Right cardiac atrium (tissue), 5 donors: ENCODE measurements around the gene IMPDH1. TPM values are rescaled to one million over a fixed set of nuclear protein-coding genes. Genes with fewer than 3 reads are reported as not detected.
A peak's percentile ranks its signal among the peaks of the same experiment; 100 is the strongest.

Experiments
- ATAC-seq, 2 donors: fragments of 200-7000 bp; cut with Tn5 transposase; one replicate each; pipeline versions ENCODE4 v1.8.0 to v1.9.1; 2020; ENCODE audit warnings: moderate library complexity in 2 of 2, mild to moderate bottlenecking in 1 of 2
- DNase-seq, 3 donors: peaks; one replicate each; pipeline ENCODE4 v3.0.0-alpha.2; 2020
- H3K27ac ChIP-seq: one replicate; pipeline ENCODE4 v1.5.1; 2013; ENCODE audit warnings: mild to moderate bottlenecking, low read length, control low read depth, moderate library complexity
- H3K27me3 ChIP-seq: one replicate; pipeline ENCODE4 v1.6.1; 2013; ENCODE audit not compliant: control insufficient read depth, insufficient read depth
- H3K4me1 ChIP-seq: one replicate; pipeline ENCODE4 v1.6.1; 2013; ENCODE audit warnings: low read length; ENCODE audit not compliant: control insufficient read depth, insufficient read depth
- H3K4me3 ChIP-seq: one replicate; pipeline ENCODE4 v1.5.1; 2013; ENCODE audit warnings: low read length, control low read depth
- H3K9me3 ChIP-seq: one replicate; pipeline ENCODE4 v1.6.1; 2013; ENCODE audit warnings: low read length; ENCODE audit not compliant: control insufficient read depth
- WGBS: extraction: QIAGEN DNeasy Blood & Tissue Kit; methylation state at CpG from one replicate; pipeline ENCODE4 v1.1.7; 2013; 5-methylcytosine and 5-hydroxymethylcytosine counted together
- intact Hi-C, 4 donors: fragments of 100-400 bp; cut with DNase I; formaldehyde crosslinking; loops; one replicate each; pipeline versions ENCODE4 v1.11.0 to v1.14.0; 2022 to 2023
- polyA plus RNA-seq: library from polyadenylated mRNA; stranded (reverse); fragments of 200-250 nt; gene quantifications from one replicate; pipeline ENCODE4 v1.2.3, GENCODE V29; 2013
- total RNA-seq, 4 donors: library from RNA; stranded (reverse); fragmentation: NEBNext Ultra II Directional; extraction: Animal tissue kit (Norgen Biotek cat#: 25700); gene quantifications; one replicate each; pipeline ENCODE4 v1.2.1, GENCODE V29; 2021
- donor health status: healthy with polysubstance abuse.
- donor health status: DM: no; HTN: yes; CAD: no.
- donor health status: DM: no; HTN: no; CAD: no.
- donor health status: DM: no; HTN: yes; CAD: no; lungs with severe emphysema.
- donor health status: DM: yes; HTN: yes; CAD: no.

IMPDH1 gene
- total and polyA plus RNA-seq, 5 donors = 13.8 to 22.2 (median 14.5) TPM

GRCh38 chr7:128417071-128417470 is 7.3 kb upstream of the IMPDH1 start:
- no peak for ATAC-seq
- 86% methylated on average over 3 of the region's 3 CpGs for WGBS
- no peaks in the 10 kb centered on the region for H3K27me3 ChIP-seq
- H3K4me3 ChIP-seq = no peak overlapping the region
- intact Hi-C loops = no loop called here
- H3K4me1 ChIP-seq = no peaks in the 10 kb centered on the region
- DNase-seq = no peak
- H3K9me3 ChIP-seq = no peaks in the 10 kb centered on the region
- H3K27ac ChIP-seq = no peak overlapping the region

- H3K4me1 ChIP-seq = no peaks in the 10 kb centered on the region
- no peak for ATAC-seq
- no peak overlapping the region for H3K4me3 ChIP-seq
- no peak for DNase-seq
- no peaks in the 10 kb centered on the region for H3K27me3 ChIP-seq
- no peak overlapping the region for H3K27ac ChIP-seq
- no peaks in the 10 kb centered on the region for H3K9me3 ChIP-seq
- WGBS = 62% methylated on average over 4 of the region's 4 CpGs
- intact Hi-C loops = no loop called here
These were observed 5.5 kb upstream of the IMPDH1 start for GRCh38 chr7:128415217-128415785.

GRCh38 chr7:128410451-128410753 is 620 bp upstream of the IMPDH1 start:
- no peak for ATAC-seq
- Histone ChIP-seq H3K4me3 (peak overlapping the region; percentile 68), H3K4me1 (peaks cover 3% of the 10 kb centered on the region), H3K9me3 (no peaks in the 10 kb centered on the region), H3K27ac (peak overlapping the region; percentile 84), H3K27me3 (no peaks in the 10 kb centered on the region)
- intact Hi-C loops = no loop called here
- no peak for DNase-seq
- 2% methylated on average over 6 of the region's 6 CpGs for WGBS

- WGBS = 36% methylated on average over 25 of the region's 25 CpGs
- peaks cover 9% of the 10 kb centered on the region for H3K4me1 ChIP-seq
- peak overlapping the region; percentile 34 for H3K27ac ChIP-seq
- no peaks in the 10 kb centered on the region for H3K27me3 ChIP-seq
- intact Hi-C loops = loop anchor here in 1 of 4 donors (10.0 kb wide), 1 partner anchor 56 kb away; no protein-coding TSS in a partner anchor
- H3K4me3 ChIP-seq = peak overlapping the region; percentile 68
- ATAC-seq (no peak), DNase-seq (peak in 1 of 3 donors; percentile 66)
- H3K9me3 ChIP-seq = no peaks in the 10 kb centered on the region
These were observed 830 bp downstream of the IMPDH1 start for GRCh38 chr7:128408709-128409595.

- no peak overlapping the region for H3K27ac ChIP-seq
- H3K4me1 ChIP-seq = peaks cover 9% of the 10 kb centered on the region
- no peaks in the 10 kb centered on the region for H3K27me3 ChIP-seq
- H3K4me3 ChIP-seq = no peak overlapping the region
- no peaks in the 10 kb centered on the region for H3K9me3 ChIP-seq
- DNase-seq = no peak
- intact Hi-C loops = loop anchor here in 1 of 4 donors (10.0 kb wide), 1 partner anchor 57 kb away; no protein-coding TSS in a partner anchor
- no peak for ATAC-seq
- WGBS = 55% methylated on average over 11 of the region's 11 CpGs
These were observed 1.8 kb downstream of the IMPDH1 start for GRCh38 chr7:128407751-128408708.

- intact Hi-C loops = loop anchor here in 1 of 4 donors (10.0 kb wide), 1 partner anchor 58 kb away; no protein-coding TSS in a partner anchor
- 80% methylated on average over 7 of the region's 7 CpGs for WGBS
- H3K4me1 ChIP-seq = peaks cover 9% of the 10 kb centered on the region
These were observed 2.6 kb downstream of the IMPDH1 start for GRCh38 chr7:128407233-128407589.

GRCh38 chr7:128406314-128407232 is 3.2 kb downstream of the IMPDH1 start:
- Histone ChIP-seq H3K4me1 (peaks cover 9% of the 10 kb centered on the region), H3K4me3 (peak overlapping the region; percentile 85), H3K9me3 (no peaks in the 10 kb centered on the region), H3K27me3 (no peaks in the 10 kb centered on the region), H3K27ac (no peak overlapping the region)
- DNase-seq = no peak
- ATAC-seq = no peak
- intact Hi-C loops = loop anchor here in 1 of 4 donors (10.0 kb wide), 1 partner anchor 58 kb away; no protein-coding TSS in a partner anchor
- 52% methylated on average over 17 of the region's 17 CpGs for WGBS

More at GRCh38 chr7:128407233-128407589, 2.6 kb downstream of the IMPDH1 start:
- Histone ChIP-seq H3K9me3 (no peaks in the 10 kb centered on the region), H3K27me3 (no peaks in the 10 kb centered on the region), H3K4me3 (no peak overlapping the region), H3K27ac (no peak overlapping the region)
- ATAC-seq (no peak), DNase-seq (no peak)

GRCh38 chr7:128405471-128406313 is 4.1 kb downstream of the IMPDH1 start:
- peak in 1 of 2 donors; percentile 1 for ATAC-seq
- DNase-seq = peak; percentile 65 to 86 (median 83)
- Histone ChIP-seq H3K9me3 (no peaks in the 10 kb centered on the region), H3K27me3 (no peaks in the 10 kb centered on the region), H3K4me1 (peaks cover 9% of the 10 kb centered on the region), H3K27ac (no peak overlapping the region), H3K4me3 (peak overlapping the region; percentile 85)
- intact Hi-C loops = loop anchor here in 1 of 4 donors (10.0 kb wide), 1 partner anchor 59 kb away; no protein-coding TSS in a partner anchor
- under 1% methylated on average over 107 of the region's 107 CpGs for WGBS

GRCh38 chr7:128404886-128405470 is 4.8 kb downstream of the IMPDH1 start:
- Histone ChIP-seq H3K27ac (no peak overlapping the region), H3K4me1 (peaks cover 9% of the 10 kb centered on the region)

More at GRCh38 chr7:128404886-128405470, 4.8 kb downstream of the IMPDH1 start:
- intact Hi-C loops = loop anchor here in 1 of 4 donors (10.0 kb wide), 1 partner anchor 60 kb away; no protein-coding TSS in a partner anchor
- Histone ChIP-seq H3K9me3 (no peaks in the 10 kb centered on the region), H3K4me3 (peak overlapping the region; percentile 85), H3K27me3 (no peaks in the 10 kb centered on the region)
- WGBS = 49% methylated on average over 13 of the region's 13 CpGs
- DNase-seq (no peak), ATAC-seq (no peak)
